AG09319 (cell line): Measurements from ENCODE around the gene CCDC91.
A peak's percentile ranks its signal among the peaks of the same experiment; 100 is the strongest.

Source experiments
- DNase-seq: peaks from one replicate; pipeline ENCODE4 v3.0.0-alpha.2; 2010; ENCODE audit warnings: low read depth; ENCODE audit errors: extremely low read depth
- CTCF ChIP-seq: IDR thresholded peaks from 2 replicates; pipeline ENCODE4 v1.5.1; 2011; ENCODE audit warnings: low read depth, mild to moderate bottlenecking, inconsistent platforms, low read length, moderate library complexity

CCDC91 gene

GRCh38 chr12:28171356-28172060, 18.7 kb upstream of the CCDC91 start:
- DNase-seq, result no peak
- TF ChIP-seq CTCF, result no peak

- TF ChIP-seq CTCF, result peak; percentile 67
- DNase-seq, result peak; percentile 19
These were observed 17.7 kb upstream of the CCDC91 start for GRCh38 chr12:28172434-28173030.

- DNase-seq, result no peak
- TF ChIP-seq CTCF, result no peak
These were observed 16.8 kb upstream of the CCDC91 start for GRCh38 chr12:28173440-28173839.

GRCh38 chr12:28175098-28175589, 15.1 kb upstream of the CCDC91 start:
- TF ChIP-seq CTCF, result no peak
- no peak for DNase-seq

- DNase-seq, result no peak
- no peak for TF ChIP-seq CTCF
These were observed 14.0 kb upstream of the CCDC91 start for GRCh38 chr12:28176295-28176694.

- DNase-seq, result no peak
- TF ChIP-seq CTCF, result no peak
These were observed 12.8 kb upstream of the CCDC91 start for GRCh38 chr12:28177461-28177860.

- no peak for TF ChIP-seq CTCF
- no peak for DNase-seq
These were observed 12.4 kb upstream of the CCDC91 start for GRCh38 chr12:28177905-28178304.
